GM12864 (cell line): ENCODE results near the gene ASIC5.
A peak's percentile ranks its signal among the peaks of the same experiment; 100 is the strongest.

Source experiments
- DNase-seq: peaks from one replicate; pipeline ENCODE4 v3.0.0-alpha.2; 2011; ENCODE audit warnings: low read depth
- H3K4me3 ChIP-seq: 2 replicates; pipeline ENCODE4 v1.5.1; 2011; ENCODE audit warnings: mild to moderate bottlenecking, low read depth, low read length, control low read depth
- TF ChIP-seq, protein P1 (sequence below): IDR thresholded peaks from 2 replicates; pipeline ENCODE4 v1.5.1; 2011; ENCODE audit warnings: low read depth, mild to moderate bottlenecking, moderate library complexity, low read length, control low read depth, inconsistent platforms; ENCODE audit errors: missing control alignments

Gene ASIC5

DNA sequence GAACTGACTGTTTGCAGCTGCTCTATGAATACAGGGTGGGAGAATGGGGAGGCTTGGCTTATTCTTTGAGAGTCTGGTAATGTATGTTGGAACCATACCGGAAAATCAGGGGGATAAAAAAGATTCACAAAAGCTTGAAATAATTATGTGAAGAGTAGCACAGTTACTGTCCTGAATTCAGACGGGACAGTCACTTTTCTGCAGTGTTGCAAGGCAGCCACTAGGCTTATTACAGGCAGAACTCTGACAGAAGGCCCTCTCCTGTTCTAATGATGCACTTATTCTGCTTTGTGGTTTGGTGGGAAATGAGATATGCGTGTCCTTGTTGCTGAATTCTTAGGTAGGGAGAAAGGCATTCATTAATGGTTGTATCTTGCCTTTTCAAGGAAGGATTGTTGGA, 70.1 kb downstream of the ASIC5 start:
- H3K4me3 ChIP-seq, result no peak overlapping the region
- DNase-seq, result no peak
- TF ChIP-seq, protein P1, sequence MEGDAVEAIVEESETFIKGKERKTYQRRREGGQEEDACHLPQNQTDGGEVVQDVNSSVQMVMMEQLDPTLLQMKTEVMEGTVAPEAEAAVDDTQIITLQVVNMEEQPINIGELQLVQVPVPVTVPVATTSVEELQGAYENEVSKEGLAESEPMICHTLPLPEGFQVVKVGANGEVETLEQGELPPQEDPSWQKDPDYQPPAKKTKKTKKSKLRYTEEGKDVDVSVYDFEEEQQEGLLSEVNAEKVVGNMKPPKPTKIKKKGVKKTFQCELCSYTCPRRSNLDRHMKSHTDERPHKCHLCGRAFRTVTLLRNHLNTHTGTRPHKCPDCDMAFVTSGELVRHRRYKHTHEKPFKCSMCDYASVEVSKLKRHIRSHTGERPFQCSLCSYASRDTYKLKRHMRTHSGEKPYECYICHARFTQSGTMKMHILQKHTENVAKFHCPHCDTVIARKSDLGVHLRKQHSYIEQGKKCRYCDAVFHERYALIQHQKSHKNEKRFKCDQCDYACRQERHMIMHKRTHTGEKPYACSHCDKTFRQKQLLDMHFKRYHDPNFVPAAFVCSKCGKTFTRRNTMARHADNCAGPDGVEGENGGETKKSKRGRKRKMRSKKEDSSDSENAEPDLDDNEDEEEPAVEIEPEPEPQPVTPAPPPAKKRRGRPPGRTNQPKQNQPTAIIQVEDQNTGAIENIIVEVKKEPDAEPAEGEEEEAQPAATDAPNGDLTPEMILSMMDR, result peak; percentile 63

DNA sequence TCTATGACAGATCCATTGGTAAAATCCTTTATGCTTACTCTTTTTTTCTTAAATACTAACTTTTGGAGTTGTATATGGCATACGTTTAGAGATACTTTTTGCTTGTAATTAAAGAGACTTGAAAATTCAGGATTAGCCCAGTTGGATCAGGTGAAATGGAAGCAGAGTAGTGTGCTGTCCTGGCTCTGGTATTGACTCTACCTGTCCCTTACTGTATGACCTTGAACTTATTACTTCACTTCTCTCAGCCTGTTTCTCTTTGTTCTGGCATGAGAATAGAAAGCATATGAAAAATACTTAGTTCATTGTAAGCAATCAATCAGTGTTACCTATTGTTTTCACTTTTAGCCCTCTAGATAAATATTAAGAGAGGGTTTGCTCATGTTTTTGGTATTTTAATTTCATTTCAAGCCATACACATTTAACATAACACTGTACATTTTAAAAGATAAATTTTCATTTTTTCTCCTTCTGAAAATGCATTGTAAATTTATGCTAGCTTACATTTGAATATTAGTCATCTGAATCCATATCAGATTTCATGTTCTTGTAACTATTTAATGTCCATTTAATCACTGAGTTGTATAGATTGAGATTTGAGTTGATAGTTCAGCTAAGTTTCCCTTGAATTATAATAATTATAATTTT, 71.4 kb downstream of the ASIC5 start:
- TF ChIP-seq, protein P1, result no peak

GRCh38 chr4:155789982-155790381, 76.1 kb downstream of the ASIC5 start:
- TF ChIP-seq, protein P1, result no peak
- no peak for DNase-seq

More for the DNA sequence above, 71.4 kb downstream of the ASIC5 start:
- no peak for DNase-seq
- no peak overlapping the region for H3K4me3 ChIP-seq

GRCh38 chr4:155789391-155789790, 76.7 kb downstream of the ASIC5 start:
- TF ChIP-seq, protein P1, result no peak
- DNase-seq, result no peak
- no peak overlapping the region for H3K4me3 ChIP-seq

More at GRCh38 chr4:155789982-155790381, 76.1 kb downstream of the ASIC5 start:
- H3K4me3 ChIP-seq, result no peak overlapping the region

- TF ChIP-seq, protein P1, result peak; percentile 86
- DNase-seq, result peak; percentile 19
- no peak overlapping the region for H3K4me3 ChIP-seq
These were observed 78.9 kb downstream of the ASIC5 start for GRCh38 chr4:155787113-155787710.

- no peak for DNase-seq
- TF ChIP-seq, protein P1, result no peak
- H3K4me3 ChIP-seq, result no peak overlapping the region
These were observed 80.2 kb downstream of the ASIC5 start for GRCh38 chr4:155785828-155786227.

DNA sequence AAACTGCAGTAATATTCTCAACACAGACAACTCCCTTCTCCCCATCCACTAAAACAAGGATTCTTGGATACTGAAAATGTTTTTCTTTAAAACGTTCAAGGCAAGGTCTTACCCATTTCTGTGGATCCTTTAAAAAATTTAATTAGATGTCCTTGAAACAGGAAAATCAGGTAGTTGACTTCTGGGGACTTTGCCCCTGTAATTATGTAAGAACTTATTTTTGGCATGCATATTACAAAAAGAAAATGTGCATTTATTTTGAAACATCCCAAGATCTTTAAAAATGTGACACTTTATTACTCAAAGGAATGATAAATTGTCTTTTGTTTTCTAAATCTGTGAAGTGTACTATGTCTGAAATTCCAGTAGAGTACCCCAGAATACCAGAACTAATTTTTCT, 81.4 kb downstream of the ASIC5 start:
- no peak overlapping the region for H3K4me3 ChIP-seq
- TF ChIP-seq, protein P1, result no peak
- no peak for DNase-seq
